Stimulated activated CD8-positive, alpha-beta memory T cell treated with anti-CD3 and anti-CD28 coated beads, Interleukin-12 subunit alpha, Interleukin-12 subunit beta, amount 100 ng/mL, for 1 hour (primary cell): ENCODE measurements around the gene IL17RD.

Source experiments
- DNase-seq: peaks from one replicate; pipeline ENCODE4 v3.0.0-alpha.2; 2020; ENCODE audit warnings: low read depth

The IL17RD gene

DNA sequence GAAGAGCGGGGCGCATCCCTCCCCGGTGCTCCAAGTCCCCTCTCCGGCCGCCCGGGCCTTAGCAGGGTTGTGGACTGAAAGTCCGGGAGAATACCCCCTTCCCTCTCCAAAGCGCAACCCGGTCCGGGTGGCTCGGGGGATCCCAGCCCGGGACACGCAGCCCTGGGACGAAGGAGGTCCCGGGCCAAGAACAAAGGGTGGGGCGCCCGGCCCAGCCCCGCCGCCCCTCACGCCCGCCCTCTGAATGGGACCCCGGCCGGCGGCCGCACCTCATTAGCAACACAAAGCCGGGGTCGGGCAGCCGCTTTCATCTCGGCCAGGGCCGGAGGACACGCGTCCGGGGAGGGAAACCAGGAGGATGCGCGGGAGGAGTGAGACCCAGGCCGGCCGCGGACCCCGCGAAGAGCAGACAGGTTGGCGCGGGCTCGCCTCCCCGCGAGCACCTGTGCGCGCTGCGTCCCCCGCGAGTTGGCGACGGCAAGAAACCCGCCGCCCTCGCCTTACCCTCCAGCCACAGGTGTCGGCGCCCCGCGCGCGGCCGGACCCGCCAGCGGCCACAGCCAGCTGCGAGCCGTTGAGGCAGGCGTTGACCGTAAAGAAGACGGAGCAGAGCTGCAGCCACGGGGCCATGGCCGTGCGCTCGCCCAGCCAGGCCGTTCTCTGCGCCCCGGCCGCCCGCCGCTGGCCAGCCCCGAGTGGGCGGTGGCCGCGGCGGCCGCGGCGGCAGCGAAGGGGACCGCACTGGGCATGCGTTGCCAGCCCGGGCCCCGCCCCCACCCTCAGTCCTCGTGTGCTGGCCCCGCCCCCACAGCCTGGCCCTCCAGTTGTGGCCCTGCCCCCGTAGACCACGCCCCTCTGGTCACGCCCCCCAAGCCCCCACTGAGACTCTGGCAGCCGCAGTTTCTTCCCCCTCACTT is at the start of gene IL17RD:
Gene IL17RD, minus strand, starts transcription at position 697 of the 917 bp plus-strand sequence. Its CDS starts 67 bp downstream, at position 630.
- DNase-seq: peak; percentile 8

DNA sequence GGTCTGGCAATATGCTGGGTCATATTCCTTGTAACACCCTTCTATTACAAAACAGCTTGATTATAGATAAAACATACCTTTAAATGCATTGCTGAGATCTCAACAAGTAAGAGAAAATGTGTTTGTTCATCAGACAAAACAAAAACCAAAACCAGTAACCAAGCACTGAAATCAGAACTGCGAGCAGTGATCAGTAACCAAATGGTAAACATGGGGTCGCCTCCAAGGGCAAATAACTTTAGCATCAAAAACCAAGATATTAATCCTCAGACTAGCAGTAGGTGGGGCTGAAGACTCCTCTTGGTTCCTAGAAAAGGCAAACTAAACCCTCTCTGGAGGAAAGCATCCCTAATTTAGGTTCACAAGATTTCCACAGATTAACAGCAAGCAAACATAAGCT is 41.3 kb upstream of the IL17RD start:
- DNase-seq: no peak

GRCh38 chr3:57199895-57200297 is 34.7 kb upstream of the IL17RD start, which contains the start of gene HESX1:
Gene HESX1 (minus strand): TSS chr3:57199978. CDS start chr3:57199918, 60 bp downstream.
- DNase-seq: no peak

DNA sequence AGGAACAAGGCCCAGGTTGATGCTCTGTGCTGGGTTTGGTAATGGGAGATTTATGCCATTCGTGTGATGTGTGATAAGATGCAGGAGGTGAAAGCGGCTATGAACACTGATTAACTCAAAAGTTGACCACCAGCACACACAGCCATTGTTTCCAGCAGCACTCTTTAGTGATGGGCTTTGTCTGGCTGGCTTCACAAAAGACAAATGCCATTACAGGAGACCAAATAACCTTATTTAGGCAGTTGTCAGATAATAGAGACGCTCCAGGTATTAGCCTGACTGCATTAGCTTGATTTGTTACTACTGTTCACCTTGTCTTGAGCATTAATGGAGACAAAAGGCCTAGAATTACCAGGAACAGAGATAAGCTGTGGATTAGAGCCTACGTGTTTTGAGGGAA is 29.5 kb upstream of the IL17RD start:
- no peak for DNase-seq

- no peak for DNase-seq
Measured at GRCh38 chr3:57192028-57192427, 26.9 kb upstream of the IL17RD start.

- DNase-seq: no peak
Measured at GRCh38 chr3:57184526-57184925, 19.4 kb upstream of the IL17RD start.

DNA sequence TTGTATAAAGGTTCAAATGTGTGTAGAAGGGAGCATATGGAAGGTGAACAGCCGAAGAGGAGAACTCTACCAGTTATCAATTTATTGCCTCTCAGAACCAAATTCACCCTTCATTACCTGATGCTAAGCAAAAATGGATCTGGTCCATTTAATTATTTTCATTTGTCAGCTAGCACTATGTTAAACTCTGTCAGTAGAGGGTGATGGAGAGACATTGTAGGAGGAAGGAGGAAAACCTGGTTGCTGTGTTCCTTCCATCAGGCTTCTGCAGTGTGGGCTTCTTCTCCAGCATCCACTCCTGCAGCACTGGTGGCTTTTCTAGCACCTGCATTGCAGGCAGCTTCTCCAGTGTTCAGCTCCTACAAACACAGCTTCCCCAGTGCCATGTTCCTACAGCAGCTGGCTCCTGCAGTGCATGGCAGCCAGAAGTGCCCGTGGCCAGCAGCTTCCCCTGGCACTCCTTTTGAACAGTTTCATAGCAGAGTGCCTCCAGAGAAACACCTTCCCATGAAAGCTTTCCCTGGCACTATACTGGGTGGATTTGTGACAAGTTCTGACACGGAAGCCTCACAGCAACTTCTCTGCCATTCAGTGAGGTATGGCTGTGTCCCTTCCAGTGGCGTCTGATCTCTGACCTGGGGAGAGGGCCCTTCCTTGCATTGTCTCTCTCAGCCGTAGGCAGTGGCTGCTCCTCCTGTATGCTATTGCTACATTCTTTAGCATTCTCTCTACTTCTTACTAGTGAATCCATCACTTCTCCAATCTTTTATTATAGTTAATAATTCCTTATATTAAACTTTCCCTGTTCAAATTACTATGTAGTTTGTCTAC is 14.6 kb upstream of the IL17RD start:
- no peak for DNase-seq

- DNase-seq: no peak
Measured at GRCh38 chr3:57176045-57176444, 10.9 kb upstream of the IL17RD start.

DNA sequence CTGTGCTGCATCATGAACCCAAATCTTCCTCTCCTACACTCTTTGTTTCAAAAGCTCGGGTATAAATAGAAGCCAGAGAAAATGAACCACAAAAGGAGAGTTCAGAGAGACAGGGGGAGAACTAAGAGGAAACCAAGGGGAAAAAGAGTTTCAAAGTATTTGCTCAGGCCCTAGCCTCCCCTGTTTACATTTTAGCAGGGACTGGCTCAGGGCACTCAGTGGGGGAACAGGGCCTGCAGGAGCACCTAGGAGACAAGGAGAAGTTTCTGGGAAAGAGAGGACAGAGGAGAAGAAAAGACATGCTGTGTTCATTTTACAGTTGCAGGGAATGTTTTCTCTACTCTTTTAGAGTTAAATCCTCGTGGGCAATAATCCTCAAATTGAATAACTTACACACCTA is 8.5 kb upstream of the IL17RD start:
- no peak for DNase-seq

GRCh38 chr3:57170946-57171345 is 5.8 kb upstream of the IL17RD start:
- no peak for DNase-seq

DNA sequence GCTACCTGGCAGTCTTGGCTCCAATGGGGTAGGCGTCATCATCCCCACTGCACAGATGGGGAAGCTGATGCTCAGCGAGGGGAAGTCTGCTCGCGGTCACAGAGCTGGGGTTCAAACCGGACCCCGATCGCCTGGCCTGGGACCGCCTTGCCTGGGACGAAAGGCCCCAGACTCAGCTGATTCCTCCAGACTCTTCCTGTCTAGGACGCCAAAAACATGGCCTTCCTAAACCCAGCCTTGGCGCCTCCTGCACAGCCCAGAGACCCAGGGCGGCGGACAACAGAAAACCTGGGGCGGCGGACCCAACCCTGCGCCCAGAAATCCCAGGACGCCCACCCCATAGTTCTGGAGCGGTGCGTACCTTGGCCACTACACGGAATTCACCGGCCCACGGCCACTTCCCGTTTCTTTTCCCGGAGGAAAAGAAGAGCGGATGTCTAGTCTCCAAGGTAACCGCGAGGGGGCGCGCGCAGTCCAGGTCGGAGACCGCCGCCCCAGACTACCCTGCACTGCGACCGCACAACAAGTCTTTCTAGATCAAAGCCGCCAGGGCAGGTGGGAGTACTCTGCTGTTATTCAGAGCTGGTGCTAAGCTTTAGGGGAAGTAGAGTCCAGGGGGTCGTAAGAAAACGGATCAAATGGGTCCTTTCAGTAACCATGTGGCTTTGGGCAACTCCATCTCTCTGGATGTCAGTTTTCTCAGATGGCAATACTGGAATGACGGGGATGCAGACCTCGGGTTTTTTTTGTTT is 4.9 kb upstream of the IL17RD start:
- DNase-seq: peak; percentile 25

GRCh38 chr3:57169108-57169507 is 4.0 kb upstream of the IL17RD start:
- no peak for DNase-seq

GRCh38 chr3:57168151-57168550 is 3.0 kb upstream of the IL17RD start:
- DNase-seq: no peak

- no peak for DNase-seq
Measured at GRCh38 chr3:57166660-57167059, 1.5 kb upstream of the IL17RD start.

- DNase-seq: no peak
Measured at GRCh38 chr3:57165641-57166040, 488 bp upstream of the IL17RD start.

- no peak for DNase-seq
Measured at GRCh38 chr3:57164217-57164656, 916 bp downstream of the IL17RD start.

DNA sequence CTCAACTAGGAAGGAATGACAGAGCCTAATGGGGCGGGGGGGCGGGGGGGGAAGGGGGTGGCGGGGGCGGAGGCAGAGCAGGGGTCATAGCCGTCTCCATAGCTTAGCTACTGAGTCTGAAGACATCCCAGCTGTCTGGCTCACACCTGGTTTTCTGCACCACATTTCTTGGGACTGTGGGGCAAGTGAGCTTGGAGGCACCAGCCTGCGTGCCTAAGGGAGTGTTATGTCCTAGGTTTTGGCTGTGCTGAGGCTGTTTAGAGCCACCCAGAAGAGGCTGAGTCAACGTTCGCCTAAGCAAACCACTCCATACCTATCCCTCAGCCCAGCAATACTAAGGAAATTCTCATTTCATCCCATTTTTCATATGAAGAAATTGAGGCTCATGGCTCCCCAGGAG is 1.4 kb downstream of the IL17RD start:
- DNase-seq: no peak

- no peak for DNase-seq
Measured at GRCh38 chr3:57161915-57162314, 3.2 kb downstream of the IL17RD start.

DNA sequence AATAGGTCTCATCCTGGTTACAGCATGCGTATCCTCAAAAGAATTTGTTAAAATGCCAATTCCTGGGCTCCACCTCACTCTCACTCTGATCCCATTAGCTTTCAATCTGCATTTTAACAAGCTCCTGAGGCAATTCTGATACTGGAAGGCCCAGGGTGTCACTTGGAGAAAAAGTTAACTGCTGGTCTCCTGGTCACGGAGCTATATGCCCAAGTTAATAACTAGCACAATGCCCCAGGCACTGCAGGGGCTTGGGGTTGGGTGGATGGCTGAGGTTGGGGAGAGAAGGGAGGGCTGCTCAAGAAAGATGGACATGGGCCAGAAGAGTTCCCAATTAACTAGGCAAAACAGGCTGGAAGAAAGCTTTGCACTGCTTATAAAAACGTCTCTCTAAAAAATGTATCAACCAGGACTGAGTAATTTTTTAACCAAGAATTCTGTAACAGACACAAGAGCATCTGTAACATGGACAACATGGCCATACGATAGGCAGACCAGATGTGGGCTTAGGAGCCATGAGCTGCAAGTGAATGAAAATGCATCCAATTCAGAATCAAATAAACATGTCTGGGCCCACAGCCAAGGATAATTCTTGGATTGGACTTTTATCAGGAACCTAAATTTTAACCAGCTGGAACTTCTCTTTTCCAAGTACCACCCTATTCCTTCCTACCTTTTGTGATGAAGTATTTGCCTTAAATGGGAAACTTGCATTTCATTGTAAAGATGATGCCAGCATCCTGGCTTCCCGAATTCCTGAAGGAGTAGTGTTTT is 4.2 kb downstream of the IL17RD start:
- no peak for DNase-seq

DNA sequence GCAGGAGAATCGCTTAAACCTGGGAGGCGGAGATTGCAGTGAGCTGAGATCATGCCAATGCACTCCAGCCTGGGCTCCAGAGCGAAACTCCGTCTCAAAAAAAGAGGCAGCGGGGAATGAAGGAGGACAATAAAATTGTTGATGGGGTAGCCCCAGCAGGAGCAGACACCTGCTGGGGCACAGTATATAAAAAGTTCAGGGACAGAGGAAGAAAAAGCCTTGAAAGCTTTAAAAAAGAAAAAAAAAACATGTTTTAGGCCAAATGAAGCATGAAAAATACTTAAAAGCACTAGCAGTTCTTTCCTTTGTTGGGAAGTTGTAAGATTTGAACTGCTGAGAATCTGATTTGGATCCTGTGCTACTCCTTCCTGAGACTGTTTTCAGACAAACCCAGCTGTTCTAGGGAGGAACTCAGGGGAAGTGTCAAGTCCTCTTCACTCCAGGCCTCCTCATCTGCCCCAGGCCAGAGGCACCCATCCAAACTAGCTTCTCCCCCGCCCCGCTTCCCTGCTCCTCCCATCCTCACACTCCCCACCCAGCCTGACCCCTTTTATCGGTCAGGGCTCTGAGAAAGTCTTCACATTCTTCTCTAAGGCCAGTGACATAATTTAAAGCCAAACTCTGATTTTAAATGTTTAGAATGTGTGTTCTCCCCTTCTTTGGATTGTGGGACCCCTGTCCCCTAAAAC is 4.9 kb downstream of the IL17RD start:
- no peak for DNase-seq
